Measurements from ENCODE around the gene NMNAT2.
A peak's percentile ranks its signal among the peaks of the same experiment; 100 is the strongest.

The NMNAT2 gene

DNA sequence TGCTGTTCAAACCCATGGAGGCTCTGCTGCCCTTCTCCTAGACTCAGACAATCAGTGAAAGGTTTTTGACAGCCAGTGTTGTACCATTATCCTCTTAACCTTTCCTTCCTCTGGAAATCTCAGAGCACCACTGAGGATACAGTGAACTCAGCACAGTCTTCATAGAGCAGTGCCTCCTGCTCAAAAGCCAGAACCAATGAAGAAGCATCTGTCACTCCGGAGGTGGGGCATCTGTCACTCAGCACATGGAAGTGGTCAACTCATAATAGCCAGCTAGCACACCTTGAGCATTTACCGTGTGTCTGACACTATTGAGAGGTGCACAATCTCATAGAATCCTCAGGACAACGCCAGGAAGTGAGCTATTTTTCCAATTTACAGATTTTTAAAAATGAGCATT lies 62.4 kb downstream of the NMNAT2 start:
- Histone ChIP-seq H3K27ac (ENCODE audit: low read depth in 2 of 2, low read length in 2 of 2) (no peak overlapping the region), H3K9me3 (ENCODE audit: control insufficient read depth in 2 of 2, low read length in 2 of 2) (no peaks in the 10 kb centered on the region), H3K9ac (ENCODE audit: low read depth in 1 of 2, low read length in 2 of 2) (no peak overlapping the region), H3K4me1 (ENCODE audit: control insufficient read depth in 2 of 2, insufficient read depth in 2 of 2, low read length in 2 of 2) (no peaks in the 10 kb centered on the region), H3K27me3 (ENCODE audit: control insufficient read depth in 2 of 2, insufficient read depth in 2 of 2, low read length in 2 of 2) (no peaks in the 10 kb centered on the region), H3K4me3 (ENCODE audit: low read length in 2 of 2) (no peak overlapping the region), H3K36me3 (ENCODE audit: control insufficient read depth in 2 of 2, insufficient read depth in 2 of 2, low read length in 2 of 2) (no peaks in the 10 kb centered on the region)

- no peak overlapping the region for H3K27ac ChIP-seq (ENCODE audit: low read depth in 2 of 2, low read length in 2 of 2)
- H3K4me1 ChIP-seq (ENCODE audit: control insufficient read depth in 2 of 2, insufficient read depth in 2 of 2, low read length in 2 of 2) = no peaks in the 10 kb centered on the region
- H3K4me3 ChIP-seq (ENCODE audit: low read length in 2 of 2) = no peak overlapping the region
- no peaks in the 10 kb centered on the region for H3K27me3 ChIP-seq (ENCODE audit: control insufficient read depth in 2 of 2, insufficient read depth in 2 of 2, low read length in 2 of 2)
- no peak overlapping the region for H3K9ac ChIP-seq (ENCODE audit: low read depth in 1 of 2, low read length in 2 of 2)
- no peaks in the 10 kb centered on the region for H3K36me3 ChIP-seq (ENCODE audit: control insufficient read depth in 2 of 2, insufficient read depth in 2 of 2, low read length in 2 of 2)
- H3K9me3 ChIP-seq (ENCODE audit: control insufficient read depth in 2 of 2, low read length in 2 of 2) = no peaks in the 10 kb centered on the region
These were observed 63.0 kb downstream of the NMNAT2 start for GRCh38 chr1:183355181-183355580.

- H3K9ac ChIP-seq (ENCODE audit: low read depth in 1 of 2, low read length in 2 of 2) = no peak overlapping the region
- H3K27ac ChIP-seq (ENCODE audit: low read depth in 2 of 2, low read length in 2 of 2) = no peak overlapping the region
- H3K36me3 ChIP-seq (ENCODE audit: control insufficient read depth in 2 of 2, insufficient read depth in 2 of 2, low read length in 2 of 2) = no peaks in the 10 kb centered on the region
- H3K4me3 ChIP-seq (ENCODE audit: low read length in 2 of 2) = no peak overlapping the region
- H3K4me1 ChIP-seq (ENCODE audit: control insufficient read depth in 2 of 2, insufficient read depth in 2 of 2, low read length in 2 of 2) = no peaks in the 10 kb centered on the region
- no peaks in the 10 kb centered on the region for H3K9me3 ChIP-seq (ENCODE audit: control insufficient read depth in 2 of 2, low read length in 2 of 2)
- H3K27me3 ChIP-seq (ENCODE audit: control insufficient read depth in 2 of 2, insufficient read depth in 2 of 2, low read length in 2 of 2) = no peaks in the 10 kb centered on the region
These were observed 64.6 kb downstream of the NMNAT2 start for GRCh38 chr1:183353597-183353996.

- H3K9me3 ChIP-seq (ENCODE audit: control insufficient read depth in 2 of 2, low read length in 2 of 2) = no peaks in the 10 kb centered on the region
- H3K9ac ChIP-seq (ENCODE audit: low read depth in 1 of 2, low read length in 2 of 2) = no peak overlapping the region
- H3K4me1 ChIP-seq (ENCODE audit: control insufficient read depth in 2 of 2, insufficient read depth in 2 of 2, low read length in 2 of 2) = no peaks in the 10 kb centered on the region
- H3K4me3 ChIP-seq (ENCODE audit: low read length in 2 of 2) = no peak overlapping the region
- no peaks in the 10 kb centered on the region for H3K36me3 ChIP-seq (ENCODE audit: control insufficient read depth in 2 of 2, insufficient read depth in 2 of 2, low read length in 2 of 2)
- peak overlapping the region in 1 of 2 donors; percentile 33 for H3K27ac ChIP-seq (ENCODE audit: low read depth in 2 of 2, low read length in 2 of 2)
- H3K27me3 ChIP-seq (ENCODE audit: control insufficient read depth in 2 of 2, insufficient read depth in 2 of 2, low read length in 2 of 2) = no peaks in the 10 kb centered on the region
These were observed 68.9 kb downstream of the NMNAT2 start for GRCh38 chr1:183349201-183349711.

DNA sequence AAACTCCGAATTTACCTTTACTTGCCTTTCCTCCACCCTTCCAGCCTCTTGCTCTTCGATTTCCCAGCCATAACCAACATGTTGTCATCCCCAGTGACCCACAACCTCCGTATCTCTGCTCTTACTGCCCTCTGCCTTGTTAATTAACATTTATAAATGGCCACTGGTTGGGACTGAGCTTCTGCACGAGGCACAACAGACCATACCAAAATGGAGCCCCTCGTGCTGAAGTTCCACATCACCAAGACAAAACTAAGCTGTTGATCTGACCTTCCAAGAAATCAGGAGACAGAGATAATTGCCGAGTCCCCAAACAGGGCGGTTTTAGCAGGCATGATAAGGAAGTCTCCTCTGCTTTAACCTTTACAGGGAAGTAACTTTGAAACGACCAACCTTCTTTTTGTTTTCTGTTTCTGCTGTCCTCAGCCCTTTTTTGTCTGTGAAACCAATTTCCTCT lies 71.9 kb downstream of the NMNAT2 start:
- Histone ChIP-seq H3K9me3 (ENCODE audit: control insufficient read depth in 2 of 2, low read length in 2 of 2) (no peaks in the 10 kb centered on the region), H3K4me1 (ENCODE audit: control insufficient read depth in 2 of 2, insufficient read depth in 2 of 2, low read length in 2 of 2) (no peaks in the 10 kb centered on the region), H3K4me3 (ENCODE audit: low read length in 2 of 2) (no peak overlapping the region), H3K27me3 (ENCODE audit: control insufficient read depth in 2 of 2, insufficient read depth in 2 of 2, low read length in 2 of 2) (no peaks in the 10 kb centered on the region), H3K27ac (ENCODE audit: low read depth in 2 of 2, low read length in 2 of 2) (no peak overlapping the region), H3K36me3 (ENCODE audit: control insufficient read depth in 2 of 2, insufficient read depth in 2 of 2, low read length in 2 of 2) (no peaks in the 10 kb centered on the region), H3K9ac (ENCODE audit: low read depth in 1 of 2, low read length in 2 of 2) (no peak overlapping the region)

GRCh38 chr1:183339556-183340167 lies 78.5 kb downstream of the NMNAT2 start:
- Histone ChIP-seq H3K9ac (ENCODE audit: low read depth in 1 of 2, low read length in 2 of 2) (no peak overlapping the region), H3K27ac (ENCODE audit: low read depth in 2 of 2, low read length in 2 of 2) (no peak overlapping the region)

DNA sequence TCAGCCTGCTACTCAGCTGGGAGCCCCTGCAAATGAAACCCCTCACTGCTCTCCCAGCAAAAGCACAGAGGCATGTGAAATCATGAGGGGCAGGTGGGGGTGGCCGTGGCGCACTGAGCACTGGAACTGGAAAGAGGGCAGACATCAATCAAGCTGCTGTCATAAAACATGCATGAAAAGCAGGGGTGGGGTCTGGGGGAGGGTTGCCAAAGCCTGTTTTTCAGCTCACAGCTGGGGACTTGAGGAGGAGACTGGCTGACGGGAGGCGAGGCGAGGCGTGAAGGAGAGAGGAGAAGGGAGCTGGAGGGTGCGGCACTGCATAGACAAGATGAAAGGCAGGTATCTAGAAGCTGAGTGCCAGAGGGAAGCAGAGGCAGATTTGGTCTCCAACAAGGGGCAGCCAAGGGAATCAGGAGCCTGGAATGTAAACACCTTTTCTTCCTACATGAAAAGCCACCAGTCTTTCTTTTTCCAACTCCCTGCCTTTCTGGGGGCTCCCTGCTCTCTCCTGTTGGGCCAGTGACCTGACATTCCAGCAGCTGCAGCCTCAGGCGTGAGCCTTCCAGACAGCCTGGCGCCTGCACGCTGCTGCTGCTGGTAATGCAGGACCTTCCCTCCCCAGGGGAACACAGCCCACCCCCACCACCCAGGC lies 87.0 kb downstream of the NMNAT2 start:
- Histone ChIP-seq H3K9ac (ENCODE audit: low read depth in 1 of 2, low read length in 2 of 2) (no peak overlapping the region), H3K27ac (ENCODE audit: low read depth in 2 of 2, low read length in 2 of 2) (no peak overlapping the region), H3K4me3 (ENCODE audit: low read length in 2 of 2) (no peak overlapping the region), H3K36me3 (ENCODE audit: control insufficient read depth in 2 of 2, insufficient read depth in 2 of 2, low read length in 2 of 2) (no peaks in the 10 kb centered on the region), H3K27me3 (ENCODE audit: control insufficient read depth in 2 of 2, insufficient read depth in 2 of 2, low read length in 2 of 2) (peaks cover 0 to 4% of the 10 kb centered on the region in 2 donors), H3K9me3 (ENCODE audit: control insufficient read depth in 2 of 2, low read length in 2 of 2) (no peaks in the 10 kb centered on the region), H3K4me1 (ENCODE audit: control insufficient read depth in 2 of 2, insufficient read depth in 2 of 2, low read length in 2 of 2) (no peaks in the 10 kb centered on the region)

More at GRCh38 chr1:183339556-183340167, 78.5 kb downstream of the NMNAT2 start:
- peaks cover 0 to 2% of the 10 kb centered on the region in 2 donors for H3K27me3 ChIP-seq (ENCODE audit: control insufficient read depth in 2 of 2, insufficient read depth in 2 of 2, low read length in 2 of 2)
- no peaks in the 10 kb centered on the region for H3K4me1 ChIP-seq (ENCODE audit: control insufficient read depth in 2 of 2, insufficient read depth in 2 of 2, low read length in 2 of 2)
- no peaks in the 10 kb centered on the region for H3K36me3 ChIP-seq (ENCODE audit: control insufficient read depth in 2 of 2, insufficient read depth in 2 of 2, low read length in 2 of 2)
- no peak overlapping the region for H3K4me3 ChIP-seq (ENCODE audit: low read length in 2 of 2)
- H3K9me3 ChIP-seq (ENCODE audit: control insufficient read depth in 2 of 2, low read length in 2 of 2) = no peaks in the 10 kb centered on the region

DNA sequence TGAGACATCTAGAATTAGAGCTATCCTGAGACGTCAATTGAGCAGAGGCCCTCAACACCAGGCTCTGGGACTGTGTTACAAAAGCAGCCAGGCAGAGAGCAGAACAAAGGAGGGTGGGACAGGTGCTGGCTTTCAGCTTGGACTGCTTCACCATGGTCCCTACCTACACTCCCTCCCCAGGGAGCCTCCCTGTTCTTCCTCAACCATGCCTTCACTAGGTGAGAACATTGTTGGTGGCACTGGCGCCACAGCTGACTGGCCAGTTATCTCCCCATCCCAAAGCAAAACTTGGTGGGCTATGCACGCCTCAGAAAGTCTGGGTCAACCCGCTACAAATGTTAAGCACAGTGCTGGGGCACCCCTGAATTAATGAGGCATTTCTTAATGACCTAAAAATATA lies 87.8 kb downstream of the NMNAT2 start:
- H3K36me3 ChIP-seq (ENCODE audit: control insufficient read depth in 2 of 2, insufficient read depth in 2 of 2, low read length in 2 of 2) = no peaks in the 10 kb centered on the region
- H3K9me3 ChIP-seq (ENCODE audit: control insufficient read depth in 2 of 2, low read length in 2 of 2) = no peaks in the 10 kb centered on the region
- no peak overlapping the region for H3K9ac ChIP-seq (ENCODE audit: low read depth in 1 of 2, low read length in 2 of 2)
- H3K27me3 ChIP-seq (ENCODE audit: control insufficient read depth in 2 of 2, insufficient read depth in 2 of 2, low read length in 2 of 2) = peaks cover 0 to 4% of the 10 kb centered on the region in 2 donors
- no peaks in the 10 kb centered on the region for H3K4me1 ChIP-seq (ENCODE audit: control insufficient read depth in 2 of 2, insufficient read depth in 2 of 2, low read length in 2 of 2)
- no peak overlapping the region for H3K4me3 ChIP-seq (ENCODE audit: low read length in 2 of 2)
- H3K27ac ChIP-seq (ENCODE audit: low read depth in 2 of 2, low read length in 2 of 2) = no peak overlapping the region

GRCh38 chr1:183328371-183328770 lies 89.8 kb downstream of the NMNAT2 start:
- H3K4me3 ChIP-seq (ENCODE audit: low read length in 2 of 2) = no peak overlapping the region
- no peak overlapping the region for H3K27ac ChIP-seq (ENCODE audit: low read depth in 2 of 2, low read length in 2 of 2)
- H3K9me3 ChIP-seq (ENCODE audit: control insufficient read depth in 2 of 2, low read length in 2 of 2) = no peaks in the 10 kb centered on the region
- no peaks in the 10 kb centered on the region for H3K4me1 ChIP-seq (ENCODE audit: control insufficient read depth in 2 of 2, insufficient read depth in 2 of 2, low read length in 2 of 2)
- peaks cover 0 to 4% of the 10 kb centered on the region in 2 donors for H3K27me3 ChIP-seq (ENCODE audit: control insufficient read depth in 2 of 2, insufficient read depth in 2 of 2, low read length in 2 of 2)
- H3K36me3 ChIP-seq (ENCODE audit: control insufficient read depth in 2 of 2, insufficient read depth in 2 of 2, low read length in 2 of 2) = no peaks in the 10 kb centered on the region
- no peak overlapping the region for H3K9ac ChIP-seq (ENCODE audit: low read depth in 1 of 2, low read length in 2 of 2)

DNA sequence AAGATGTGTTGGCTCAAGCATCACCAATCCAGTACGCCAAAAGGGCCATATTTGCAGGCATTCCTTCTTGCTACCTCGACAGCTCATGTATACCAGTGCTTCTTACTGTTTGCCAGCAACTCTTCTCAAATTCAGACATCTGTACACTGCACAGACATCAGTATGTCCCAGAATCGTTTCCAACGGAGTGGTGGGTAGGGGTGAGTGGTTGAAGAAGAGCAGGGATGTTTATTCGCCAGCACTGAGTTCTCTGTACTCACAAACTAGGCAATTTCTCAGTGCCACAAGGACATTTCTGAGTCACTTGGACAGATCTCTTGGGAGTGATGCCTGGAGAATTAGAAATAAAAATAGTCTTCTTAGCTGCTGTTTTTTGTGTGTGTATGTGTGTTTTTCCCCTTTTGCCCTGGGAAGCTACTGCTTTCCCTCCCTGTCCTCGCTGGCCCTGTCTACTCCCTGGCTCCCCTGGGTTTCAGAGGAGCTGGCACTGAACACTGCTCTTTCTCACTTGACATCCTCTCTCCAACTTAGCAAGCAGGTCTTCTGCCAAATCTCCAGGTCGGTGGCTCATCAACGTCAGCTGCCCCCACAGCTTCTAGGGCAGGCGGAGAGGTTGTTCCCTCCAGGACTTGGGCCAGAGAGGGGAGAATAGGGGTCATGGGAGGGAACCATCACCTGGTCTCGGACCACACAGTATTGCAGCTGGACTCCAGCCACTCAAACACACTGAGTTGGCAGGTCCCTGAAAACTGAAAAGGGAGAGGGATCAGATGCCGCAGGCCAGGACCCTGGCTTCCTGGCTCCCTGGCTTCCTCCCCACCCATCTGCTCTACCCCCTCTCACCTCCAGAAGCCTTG lies 90.5 kb downstream of the NMNAT2 start:
- no peaks in the 10 kb centered on the region for H3K4me1 ChIP-seq (ENCODE audit: control insufficient read depth in 2 of 2, insufficient read depth in 2 of 2, low read length in 2 of 2)
- peaks cover 0 to 4% of the 10 kb centered on the region in 2 donors for H3K27me3 ChIP-seq (ENCODE audit: control insufficient read depth in 2 of 2, insufficient read depth in 2 of 2, low read length in 2 of 2)
- H3K9ac ChIP-seq (ENCODE audit: low read depth in 1 of 2, low read length in 2 of 2) = no peak overlapping the region
- H3K27ac ChIP-seq (ENCODE audit: low read depth in 2 of 2, low read length in 2 of 2) = peak overlapping the region in 1 of 2 donors; percentile 14
- no peaks in the 10 kb centered on the region for H3K9me3 ChIP-seq (ENCODE audit: control insufficient read depth in 2 of 2, low read length in 2 of 2)
- H3K4me3 ChIP-seq (ENCODE audit: low read length in 2 of 2) = no peak overlapping the region
- no peaks in the 10 kb centered on the region for H3K36me3 ChIP-seq (ENCODE audit: control insufficient read depth in 2 of 2, insufficient read depth in 2 of 2, low read length in 2 of 2)

Data from mucosa of rectum (tissue), 2 donors.